Epidermal melanocyte (primary cell): ENCODE results near the gene FREM1.

Experiments used
- DNase-seq: peaks from one replicate; pipeline ENCODE4 v3.0.0; 2011; ENCODE audit warnings: low spot score; ENCODE audit not compliant: insufficient read length

The FREM1 gene

DNA sequence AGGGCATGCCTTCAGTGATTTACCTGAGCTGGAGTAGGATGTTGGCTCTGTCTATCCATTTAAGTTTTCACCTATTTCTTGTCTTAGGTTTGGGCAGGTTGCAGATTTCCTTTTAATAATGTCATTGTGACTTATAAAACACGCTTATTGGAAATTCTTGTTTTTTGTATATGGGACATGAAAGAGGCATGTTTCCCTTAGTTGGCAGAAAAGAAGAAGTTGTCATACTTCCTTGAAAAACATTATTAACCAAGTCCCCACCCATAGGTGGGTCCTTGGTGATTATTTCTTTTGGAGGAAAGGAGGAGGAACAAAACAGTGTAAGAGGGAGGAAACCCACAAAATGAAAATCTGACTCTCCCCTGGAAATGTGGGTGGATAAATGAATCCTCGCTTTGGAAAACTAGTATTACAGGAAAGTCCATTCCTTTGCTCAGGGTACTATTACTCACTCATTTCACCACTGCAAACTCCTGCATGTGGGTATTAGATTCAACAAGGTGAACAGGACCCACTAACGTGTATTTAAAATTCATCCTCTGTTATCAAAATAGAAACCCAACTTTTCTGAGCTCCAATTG lies 197.0 kb downstream of the FREM1 start:
- no peak for DNase-seq

DNA sequence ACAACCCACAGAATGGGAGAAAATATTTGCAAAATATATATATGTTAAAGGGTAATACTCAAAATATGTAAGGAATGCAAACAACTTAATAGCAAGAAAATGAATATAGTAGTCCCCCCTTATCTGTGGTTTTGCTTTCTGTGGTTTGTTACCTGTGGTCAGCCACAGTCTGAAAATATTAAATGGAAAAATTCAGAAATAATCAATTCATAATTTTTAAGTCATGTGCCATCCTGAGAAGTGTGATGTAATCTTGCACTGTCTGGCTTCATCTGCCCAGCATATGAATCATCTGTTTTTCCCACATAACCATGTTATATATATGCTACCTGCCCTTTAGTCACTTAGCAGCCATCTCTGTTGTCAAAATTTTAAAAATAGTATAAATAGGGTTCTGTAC lies 199.4 kb downstream of the FREM1 start:
- DNase-seq: no peak

DNA sequence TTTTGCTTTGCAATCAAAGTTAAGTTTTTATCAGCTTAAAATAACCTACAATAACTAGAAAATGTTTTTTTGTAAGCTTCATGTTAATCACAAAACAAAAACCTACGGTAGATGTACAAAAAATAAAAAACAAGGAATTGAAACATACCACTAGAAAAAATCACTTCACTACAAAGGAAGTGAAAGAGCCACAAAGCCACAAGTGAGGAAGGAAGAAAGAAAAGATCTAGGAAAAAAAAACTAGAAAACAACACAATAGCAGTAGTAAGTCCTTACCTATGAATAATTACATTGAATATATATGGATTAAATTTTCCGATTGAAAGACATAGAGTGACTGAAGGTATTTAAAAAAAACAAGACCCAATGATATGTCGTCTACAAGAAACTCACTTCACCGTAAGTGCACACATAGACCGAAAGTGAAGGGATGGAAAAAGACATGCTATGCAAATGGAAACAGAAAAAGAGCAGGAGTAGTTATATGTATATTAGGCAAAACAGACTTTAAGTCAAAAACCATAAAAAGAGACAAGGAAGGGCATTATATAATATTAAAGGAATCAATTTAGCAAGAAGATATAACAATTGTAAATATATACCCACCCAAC lies 203.6 kb downstream of the FREM1 start:
- DNase-seq: no peak

DNA sequence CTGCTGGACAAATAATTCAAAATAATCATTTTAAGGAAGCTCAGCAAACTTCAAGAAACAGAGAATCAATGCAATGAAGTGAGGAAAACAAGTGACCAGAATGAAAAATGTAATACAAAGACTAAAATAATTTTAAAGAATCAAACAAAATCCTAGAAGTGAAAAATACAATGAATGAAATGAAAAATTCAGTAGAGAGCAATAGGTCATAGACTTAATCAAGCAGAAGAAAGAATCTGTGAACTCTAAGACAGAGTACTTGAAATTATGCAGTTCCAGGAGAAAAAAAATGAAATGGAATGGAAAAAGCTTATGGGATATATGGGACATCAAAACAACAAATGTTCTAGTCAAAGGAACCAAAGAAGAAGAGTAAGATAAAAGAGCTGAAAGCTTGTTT lies 205.1 kb downstream of the FREM1 start:
- no peak for DNase-seq

DNA sequence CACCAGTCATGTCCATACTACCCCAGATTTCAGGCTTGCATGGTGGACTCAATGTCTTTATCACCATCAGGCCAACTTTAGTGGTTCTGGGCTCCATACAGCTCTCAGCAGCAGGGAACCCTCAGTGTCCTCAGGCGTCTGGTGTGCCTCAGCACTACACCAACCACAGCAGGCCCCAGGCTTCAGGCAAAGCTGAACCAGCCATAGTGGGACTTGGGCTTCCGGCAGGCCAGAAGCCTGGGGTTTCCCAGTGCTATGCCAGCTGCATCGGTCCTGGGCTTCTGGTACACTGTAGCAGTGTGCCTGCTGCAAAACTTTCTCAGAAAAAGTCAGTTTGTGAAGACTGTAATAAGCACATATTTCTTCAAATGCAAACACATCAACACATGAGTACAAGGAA lies 205.9 kb downstream of the FREM1 start:
- no peak for DNase-seq

DNA sequence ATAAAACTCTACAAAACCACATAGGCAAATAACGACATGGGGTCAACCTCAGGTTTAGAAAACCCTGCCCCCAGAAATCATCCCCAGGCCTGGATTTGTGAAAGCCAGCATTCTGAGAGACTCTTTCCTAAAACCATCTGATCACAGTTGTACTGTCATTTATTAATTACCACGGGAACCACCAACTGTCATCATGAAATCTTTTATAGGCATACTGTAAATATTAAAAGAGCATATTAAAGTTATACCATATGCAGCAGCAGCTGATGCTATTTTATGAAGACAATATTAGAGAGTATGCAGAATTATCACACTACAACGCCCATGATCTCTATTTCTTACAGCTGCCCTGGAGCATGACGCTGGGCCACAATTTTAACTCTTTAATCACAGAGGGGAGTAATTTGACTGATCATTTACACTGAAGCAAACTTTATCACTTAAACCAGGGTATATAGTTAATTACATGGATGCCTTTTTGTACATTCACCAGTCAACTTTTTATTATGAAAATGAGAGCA lies 208.0 kb downstream of the FREM1 start:
- no peak for DNase-seq

DNA sequence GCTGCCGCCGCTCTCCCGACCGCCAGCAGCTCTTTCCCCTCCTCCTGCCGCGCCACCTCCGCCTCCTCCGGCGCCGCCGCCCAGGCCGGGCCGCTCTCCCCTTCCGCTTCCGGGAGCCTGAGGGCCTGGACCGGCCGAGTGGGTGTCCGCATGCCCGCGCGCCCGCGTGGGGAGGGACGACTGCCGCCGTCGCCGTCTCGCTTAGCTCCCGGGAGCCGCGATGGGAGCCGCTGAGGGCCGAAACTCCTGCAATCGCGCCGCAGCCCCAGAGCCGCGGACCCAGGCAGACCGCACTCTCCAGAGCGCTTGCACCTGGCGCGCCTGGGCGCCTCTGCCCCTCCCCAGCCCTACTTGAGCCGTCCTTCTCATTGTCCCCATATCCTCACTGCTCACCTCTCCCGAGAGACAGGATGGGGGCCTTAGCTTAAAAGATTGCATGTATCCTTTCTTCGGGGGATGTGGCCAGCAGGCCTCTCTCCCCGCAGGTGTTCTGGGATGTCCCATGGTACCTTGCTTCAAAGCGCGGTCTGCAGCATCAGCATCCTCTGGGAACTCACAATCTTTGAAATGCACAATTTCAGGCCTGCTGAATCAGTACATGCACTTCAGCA lies 216.9 kb downstream of the FREM1 start, which contains the start of gene ZDHHC21:
TSS of gene ZDHHC21 (minus strand) at position 182 of the 611 bp plus-strand sequence. CDS start 19,092 bp downstream, outside the sequence.
- DNase-seq: peak; percentile 25

DNA sequence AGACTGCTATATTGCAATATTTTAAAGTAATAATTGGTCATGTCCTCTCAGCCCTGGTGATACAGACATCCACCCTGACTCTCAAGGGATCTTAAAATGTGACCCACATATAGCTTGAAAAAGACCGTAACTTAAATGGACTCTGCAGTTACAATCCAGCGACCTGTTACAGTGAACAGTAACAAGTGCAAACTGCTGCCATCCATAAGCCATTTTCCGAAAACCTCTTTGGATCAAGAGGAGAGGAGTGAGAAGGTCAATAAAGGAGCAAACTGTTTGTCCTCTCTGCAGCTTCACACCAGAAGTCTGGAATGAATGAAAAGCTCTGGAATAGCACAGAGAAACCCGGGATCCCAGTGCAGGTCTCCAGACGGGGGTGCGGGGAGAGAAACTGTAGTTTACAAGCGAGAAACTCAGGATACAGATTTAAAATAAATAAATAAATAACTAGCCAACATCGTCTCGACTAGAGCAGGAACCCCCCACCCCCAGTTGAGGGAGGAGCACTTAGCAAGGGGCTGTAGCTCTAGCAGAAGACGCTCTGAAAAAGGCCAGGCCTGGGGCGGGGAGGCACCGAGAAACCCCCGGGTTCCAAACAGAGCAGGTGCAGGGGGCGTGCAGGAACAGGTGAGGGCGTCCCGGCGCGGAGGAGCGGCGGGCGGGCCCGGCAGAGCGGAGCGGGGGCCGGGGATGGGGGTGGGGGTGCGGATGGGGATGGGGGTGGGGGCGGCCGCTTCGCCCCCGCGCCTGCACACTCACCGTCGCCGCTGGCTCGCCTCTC lies 217.6 kb downstream of the FREM1 start:
- no peak for DNase-seq

DNA sequence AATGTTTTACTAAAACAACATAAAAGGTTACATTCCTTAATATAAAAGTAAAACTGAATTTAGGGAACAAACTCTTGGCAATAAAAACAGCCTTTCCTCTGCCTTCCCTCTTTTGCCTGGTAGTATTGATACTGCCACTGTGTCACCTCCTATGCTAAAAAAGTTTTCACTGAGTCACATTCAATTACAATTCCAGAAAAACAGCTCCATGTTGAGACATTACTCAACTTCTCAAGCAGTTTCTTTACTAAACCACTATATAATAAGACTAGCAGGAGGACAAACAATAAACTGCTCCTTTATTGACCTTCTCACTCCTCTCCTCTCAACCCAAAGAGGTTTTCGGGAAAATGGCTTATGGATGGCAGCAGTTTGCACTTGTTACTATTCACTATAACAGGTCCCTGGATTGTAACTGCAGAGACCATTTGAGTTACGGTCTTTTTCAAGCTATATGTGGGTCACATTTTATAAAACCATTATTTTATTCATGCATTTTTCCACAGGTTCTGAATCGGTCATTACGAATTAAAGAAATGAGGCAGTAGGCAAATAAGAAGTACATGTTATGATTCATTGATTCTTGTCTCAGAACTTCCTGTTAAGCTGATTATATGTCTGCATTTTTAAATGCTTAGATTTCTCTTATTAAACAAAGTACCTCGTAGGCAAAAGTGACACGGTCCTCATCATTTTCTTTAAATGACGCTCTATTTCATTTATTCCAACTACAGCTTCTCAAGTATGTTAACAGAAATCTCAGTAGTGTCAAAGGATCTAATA lies 219.1 kb downstream of the FREM1 start:
- no peak for DNase-seq

DNA sequence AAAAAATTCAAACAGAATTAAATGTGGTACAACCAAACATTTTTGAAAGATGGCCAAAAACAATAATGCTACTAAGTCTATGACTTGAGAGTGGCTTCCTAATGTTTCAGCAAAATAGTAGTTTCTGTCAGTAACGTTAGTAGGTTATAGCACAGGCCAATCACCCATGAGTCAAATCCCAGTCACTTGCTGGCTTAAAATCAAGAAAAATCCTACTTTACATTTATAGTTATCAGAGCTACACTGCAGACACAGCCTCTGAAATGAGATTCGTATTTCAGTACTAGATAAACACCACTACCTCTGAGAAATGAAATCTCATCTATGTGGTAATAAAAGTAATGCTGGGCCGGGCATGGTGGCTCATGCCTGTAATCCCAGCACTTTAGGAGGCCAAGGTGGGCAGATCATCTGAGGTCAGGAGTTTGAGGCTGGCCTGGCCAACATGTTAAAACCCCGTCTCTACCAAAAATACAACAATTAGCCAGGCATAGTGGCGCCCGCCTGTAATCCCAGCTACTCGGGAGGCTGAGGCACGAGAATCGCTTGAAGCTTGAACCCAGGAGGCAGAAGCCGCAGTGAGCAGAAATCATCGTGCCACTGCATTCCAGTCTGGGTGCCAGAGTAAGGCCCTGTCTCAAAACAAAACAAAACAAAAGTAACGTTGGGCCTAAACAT lies 223.0 kb downstream of the FREM1 start:
- DNase-seq: no peak

DNA sequence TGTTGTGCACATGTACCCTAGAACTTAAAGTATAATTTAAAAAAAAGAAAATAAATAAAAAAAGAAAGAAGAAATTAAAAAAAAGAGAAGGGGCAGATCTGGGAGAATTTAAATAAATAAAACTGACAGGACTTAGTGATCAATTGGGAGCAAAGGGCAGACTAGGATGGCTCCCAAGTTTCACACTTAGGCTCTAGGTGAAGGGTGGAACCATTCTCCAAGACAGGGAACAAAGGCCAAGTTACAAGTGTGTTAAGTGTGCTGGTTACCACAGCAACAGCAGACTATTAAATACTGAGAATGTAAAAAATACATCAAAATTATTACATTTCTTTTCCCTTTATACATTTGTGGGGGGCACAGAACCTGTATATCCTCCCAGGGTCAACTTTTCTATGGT lies 224.1 kb downstream of the FREM1 start:
- no peak for DNase-seq
